MM.1S (cell line): ENCODE data around the gene SPR.

ENCODE experiments used
- EZH2 ChIP-seq: fragments of 300-600 bp; sonication (generic); optimal IDR thresholded peaks from 2 replicates; pipeline ENCODE3; 2017; ENCODE audit warnings: low read depth, mild to moderate bottlenecking, antibody characterized with exemption, low read length, mixed read lengths
- TF ChIP-seq, protein P1 (sequence below): fragments of 300-600 bp; sonication (generic); IDR thresholded peaks from 2 replicates; pipeline ENCODE4 v1.5.1; 2016; ENCODE audit warnings: antibody characterized with exemption, low read length, mixed read lengths

DNA sequence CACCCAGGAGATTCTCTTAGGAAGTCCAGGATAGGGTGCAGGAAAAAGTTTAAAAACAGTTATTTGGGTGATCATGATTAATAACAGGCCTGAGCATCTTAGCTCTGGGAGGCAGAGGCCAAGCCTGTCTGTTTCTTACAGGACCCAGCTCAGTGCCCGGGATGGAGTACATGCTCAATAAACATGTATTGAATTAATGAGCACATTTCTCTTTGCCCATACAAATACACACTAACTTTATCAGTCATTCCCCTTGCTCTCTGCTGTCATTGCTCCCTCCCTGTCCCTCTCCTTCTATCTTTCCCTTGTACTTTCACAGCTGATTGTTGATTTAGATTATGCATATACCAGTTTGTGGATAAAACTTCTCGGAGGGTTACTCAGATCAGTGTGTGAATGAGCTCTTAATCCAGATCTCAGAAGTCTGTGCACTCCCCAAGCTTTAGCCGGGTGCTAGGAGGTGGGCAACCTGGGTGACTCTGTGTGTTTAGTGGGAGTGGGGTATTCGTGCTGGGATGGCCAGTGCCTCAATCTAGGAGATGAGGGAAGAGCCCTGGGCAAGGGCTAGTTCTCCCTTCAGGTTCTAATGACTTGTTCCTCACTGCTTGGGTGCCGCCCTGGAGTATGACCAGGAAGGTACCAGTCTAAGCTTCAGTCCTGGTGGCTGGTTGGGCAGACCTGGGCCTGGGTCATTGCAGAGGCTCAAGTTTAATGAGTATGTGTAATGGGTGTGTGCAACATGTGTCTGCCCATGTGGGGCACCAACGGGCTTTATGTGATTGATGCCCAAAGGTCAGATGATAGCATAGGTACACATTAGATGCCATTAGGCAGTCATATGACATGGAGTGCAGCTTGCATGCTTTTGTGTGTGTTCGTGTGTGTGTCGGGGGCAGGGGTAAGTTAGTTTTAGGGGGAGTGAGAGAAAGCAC lies 40.7 kb downstream of the SPR start:
- TF ChIP-seq, protein P1, sequence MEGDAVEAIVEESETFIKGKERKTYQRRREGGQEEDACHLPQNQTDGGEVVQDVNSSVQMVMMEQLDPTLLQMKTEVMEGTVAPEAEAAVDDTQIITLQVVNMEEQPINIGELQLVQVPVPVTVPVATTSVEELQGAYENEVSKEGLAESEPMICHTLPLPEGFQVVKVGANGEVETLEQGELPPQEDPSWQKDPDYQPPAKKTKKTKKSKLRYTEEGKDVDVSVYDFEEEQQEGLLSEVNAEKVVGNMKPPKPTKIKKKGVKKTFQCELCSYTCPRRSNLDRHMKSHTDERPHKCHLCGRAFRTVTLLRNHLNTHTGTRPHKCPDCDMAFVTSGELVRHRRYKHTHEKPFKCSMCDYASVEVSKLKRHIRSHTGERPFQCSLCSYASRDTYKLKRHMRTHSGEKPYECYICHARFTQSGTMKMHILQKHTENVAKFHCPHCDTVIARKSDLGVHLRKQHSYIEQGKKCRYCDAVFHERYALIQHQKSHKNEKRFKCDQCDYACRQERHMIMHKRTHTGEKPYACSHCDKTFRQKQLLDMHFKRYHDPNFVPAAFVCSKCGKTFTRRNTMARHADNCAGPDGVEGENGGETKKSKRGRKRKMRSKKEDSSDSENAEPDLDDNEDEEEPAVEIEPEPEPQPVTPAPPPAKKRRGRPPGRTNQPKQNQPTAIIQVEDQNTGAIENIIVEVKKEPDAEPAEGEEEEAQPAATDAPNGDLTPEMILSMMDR: no peak
- TF ChIP-seq EZH2: no peak
